Psoas muscle (tissue), 8 donors: ENCODE results near the gene MFSD8. TPM values are rescaled to one million over a fixed set of nuclear protein-coding genes. Genes with fewer than 3 reads are reported as not detected.

ENCODE experiments used
- ATAC-seq, 4 donors: fragments of 200-7000 bp; cut with Tn5 transposase; one replicate each; pipeline ENCODE4 v1.9.1; 2020; ENCODE audit warnings: moderate library complexity in 3 of 4, mild to moderate bottlenecking in 2 of 4
- DNase-seq, 2 donors: peaks; one replicate each; pipeline ENCODE4 v3.0.0-alpha.2; 2020
- H3K27ac ChIP-seq: fragments of 200-600 bp; one replicate; pipeline ENCODE4 v1.8.0; 2022
- H3K27me3 ChIP-seq, 3 donors: fragments of 200-600 bp in 1 of 3; one replicate each; pipeline versions ENCODE4 v1.6.1 to v1.8.0; 2013 to 2022; ENCODE audit warnings: low read length in 2 of 3, mild to moderate bottlenecking in 2 of 3, moderate library complexity in 1 of 3; ENCODE audit not compliant: insufficient read depth in 3 of 3
- H3K36me3 ChIP-seq, 2 donors: fragments of 200-600 bp in 1 of 2; one replicate each; pipeline versions ENCODE4 v1.6.1 to v1.8.0; 2013 to 2022; ENCODE audit warnings: low read depth in 1 of 2, mild to moderate bottlenecking in 1 of 2, moderate library complexity in 1 of 2; ENCODE audit not compliant: insufficient read depth in 1 of 2
- H3K4me1 ChIP-seq: fragments of 200-600 bp; one replicate; pipeline ENCODE4 v1.8.0; 2022
- H3K4me3 ChIP-seq: fragments of 200-600 bp; one replicate; pipeline ENCODE4 v1.8.0; 2022; ENCODE audit warnings: mild to moderate bottlenecking
- H3K9me3 ChIP-seq: fragments of 200-600 bp; one replicate; pipeline ENCODE4 v1.8.0; 2022
- whole genome bisulfite sequencing, 3 donors: extraction: QIAGEN DNeasy Blood & Tissue Kit; methylation state at CpG; one replicate each; pipeline versions ENCODE4 v1.1.6 to v1.1.7; 2013; 5-methylcytosine and 5-hydroxymethylcytosine counted together
- intact Hi-C, 2 donors: fragments of 100-400 bp; cut with DNase I; formaldehyde crosslinking; loops; one replicate each; pipeline versions ENCODE4 v1.11.0 to v1.14.2; 2022
- polyA plus RNA-seq, 3 donors: library from polyadenylated mRNA; stranded (reverse); fragments of 200-250 nt; gene quantifications; one replicate each; pipeline ENCODE4 v1.2.3, GENCODE V29; 2013
- total RNA-seq, 4 donors: library from RNA; stranded (reverse); fragmentation: NEBNext Ultra II Directional in 2 of 4; extraction: Animal tissue kit (Norgen Biotek cat#: 25700) in 2 of 4; gene quantifications; one replicate each; pipeline versions ENCODE4 v1.2.1 to v1.2.4, GENCODE V29; 2021 to 2023
- TF ChIP-seq, protein P1 (sequence below): fragments of 200-600 bp; IDR thresholded peaks from one replicate; pipeline ENCODE4 v1.8.0; 2022; ENCODE audit warnings: antibody characterized with exemption
- donor health status: healthy with polysubstance abuse.
- donor health status: DM: no; HTN: no; CAD: no; lungs with moderate emphysema.
- donor health status: Bipolar disorder and iron deficiency.
- donor health status: healthy.
- donor health status: DM: yes; HTN: yes; CAD: no.
- donor health status: DM: no; HTN: no; CAD: no.
- donor health status: DM: no; HTN: no; CAD: no.
- donor health status: DM: yes; HTN: yes; CAD: no.

MFSD8 gene
- total and polyA plus RNA-seq, 7 donors, result 3.7 to 10.9 (median 6.5) TPM

DNA sequence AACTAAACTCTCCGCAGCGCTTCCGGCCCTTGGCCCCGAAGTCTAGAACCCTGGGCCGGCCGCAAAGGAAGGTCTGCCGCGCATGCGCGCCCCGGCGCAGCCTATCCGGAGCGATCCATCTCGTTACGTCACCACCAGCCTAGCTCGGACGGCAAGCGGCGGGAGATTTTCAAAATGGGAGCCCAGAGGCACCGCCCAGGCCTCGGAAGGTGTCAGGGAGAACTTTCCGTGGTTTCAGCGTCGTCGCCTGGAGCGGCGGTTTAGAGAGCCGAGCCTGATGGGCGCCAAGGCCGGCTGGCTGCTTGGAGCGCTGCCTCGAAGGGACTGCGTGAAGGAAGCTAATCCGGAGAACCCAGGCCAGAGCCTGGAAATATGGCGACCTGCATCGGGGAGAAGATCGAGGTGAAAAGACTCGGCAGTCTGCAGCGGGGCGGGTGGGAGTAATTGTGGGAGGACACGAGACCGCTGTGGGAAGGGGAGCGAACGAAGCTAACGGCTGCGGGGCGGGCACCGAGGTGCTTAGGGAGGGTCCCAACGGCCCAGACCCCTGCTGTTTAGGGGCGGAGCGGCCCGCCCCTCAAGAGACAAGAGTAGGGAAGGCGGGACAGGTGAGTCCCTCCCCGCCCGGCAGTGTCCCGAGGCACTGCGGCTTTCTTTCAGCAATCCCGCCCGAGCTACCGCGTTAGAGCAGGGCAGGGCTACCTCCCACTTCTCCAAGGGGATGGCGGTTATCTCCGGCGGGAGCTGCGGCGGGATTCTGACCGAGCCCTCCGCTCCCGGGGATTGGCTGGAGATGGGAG, 84.0 kb downstream of the MFSD8 start, which contains the start of gene PLK4:
TSS of gene PLK4 (plus strand) at position 131 of the 800 bp plus-strand sequence. CDS start at position 373, 242 bp downstream.
- Histone ChIP-seq H3K36me3 (no peaks in the 10 kb centered on the region), H3K27ac (peak within 1 kb of the TSS; percentile 37), H3K4me3 (peak within 1 kb of the TSS; percentile 80), H3K4me1 (peaks cover 5% of the 10 kb centered on the region), H3K27me3 (no peaks in the 10 kb centered on the region), H3K9me3 (no peaks in the 10 kb centered on the region)
- ATAC-seq, result peak; percentile 94 to 100 (median 99)
- TF ChIP-seq, protein P1, sequence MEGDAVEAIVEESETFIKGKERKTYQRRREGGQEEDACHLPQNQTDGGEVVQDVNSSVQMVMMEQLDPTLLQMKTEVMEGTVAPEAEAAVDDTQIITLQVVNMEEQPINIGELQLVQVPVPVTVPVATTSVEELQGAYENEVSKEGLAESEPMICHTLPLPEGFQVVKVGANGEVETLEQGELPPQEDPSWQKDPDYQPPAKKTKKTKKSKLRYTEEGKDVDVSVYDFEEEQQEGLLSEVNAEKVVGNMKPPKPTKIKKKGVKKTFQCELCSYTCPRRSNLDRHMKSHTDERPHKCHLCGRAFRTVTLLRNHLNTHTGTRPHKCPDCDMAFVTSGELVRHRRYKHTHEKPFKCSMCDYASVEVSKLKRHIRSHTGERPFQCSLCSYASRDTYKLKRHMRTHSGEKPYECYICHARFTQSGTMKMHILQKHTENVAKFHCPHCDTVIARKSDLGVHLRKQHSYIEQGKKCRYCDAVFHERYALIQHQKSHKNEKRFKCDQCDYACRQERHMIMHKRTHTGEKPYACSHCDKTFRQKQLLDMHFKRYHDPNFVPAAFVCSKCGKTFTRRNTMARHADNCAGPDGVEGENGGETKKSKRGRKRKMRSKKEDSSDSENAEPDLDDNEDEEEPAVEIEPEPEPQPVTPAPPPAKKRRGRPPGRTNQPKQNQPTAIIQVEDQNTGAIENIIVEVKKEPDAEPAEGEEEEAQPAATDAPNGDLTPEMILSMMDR, result no peak
- WGBS, 3 donors, result 0% methylated on average over 62 to 70 of the region's 70 CpGs
- intact Hi-C loops, result loop anchor here in 1 of 2 donors (10.0 kb wide), 1 partner anchor 84 kb away; the partner anchor contains the start of genes ABHD18 and MFSD8
- DNase-seq, result peak; percentile 92 to 95

DNA sequence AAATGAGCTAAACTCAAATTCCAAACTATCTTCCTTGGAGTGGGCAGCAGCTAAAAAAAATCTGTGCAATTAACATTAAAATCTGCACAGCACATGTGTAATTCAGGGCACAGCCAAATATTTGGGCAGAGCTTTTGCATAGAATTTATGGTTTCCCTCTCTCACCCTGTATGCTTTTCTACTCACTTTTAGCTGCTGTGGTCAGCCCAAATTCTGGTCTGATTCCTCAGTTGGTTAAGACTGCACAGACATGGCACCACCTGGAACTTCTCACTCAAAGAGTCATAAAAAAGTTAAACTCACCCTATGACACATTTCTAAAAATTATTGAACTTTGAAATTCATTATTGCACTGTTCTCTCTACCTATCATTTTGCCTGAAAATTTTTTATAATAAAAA, 89.2 kb downstream of the MFSD8 start:
- intact Hi-C loops, result loop anchor here in 1 of 2 donors (10.0 kb wide), 1 partner anchor 91 kb away; the partner anchor contains the start of gene HSPA4L
- TF ChIP-seq, protein P1, result no peak
- peaks cover 5% of the 10 kb centered on the region for H3K4me1 ChIP-seq
- ATAC-seq, result no peak
- H3K27ac ChIP-seq, result no peak overlapping the region
- no peaks in the 10 kb centered on the region for H3K36me3 ChIP-seq
- no peaks in the 10 kb centered on the region for H3K9me3 ChIP-seq
- DNase-seq, result no peak
- H3K27me3 ChIP-seq, result no peaks in the 10 kb centered on the region
- no peak overlapping the region for H3K4me3 ChIP-seq

DNA sequence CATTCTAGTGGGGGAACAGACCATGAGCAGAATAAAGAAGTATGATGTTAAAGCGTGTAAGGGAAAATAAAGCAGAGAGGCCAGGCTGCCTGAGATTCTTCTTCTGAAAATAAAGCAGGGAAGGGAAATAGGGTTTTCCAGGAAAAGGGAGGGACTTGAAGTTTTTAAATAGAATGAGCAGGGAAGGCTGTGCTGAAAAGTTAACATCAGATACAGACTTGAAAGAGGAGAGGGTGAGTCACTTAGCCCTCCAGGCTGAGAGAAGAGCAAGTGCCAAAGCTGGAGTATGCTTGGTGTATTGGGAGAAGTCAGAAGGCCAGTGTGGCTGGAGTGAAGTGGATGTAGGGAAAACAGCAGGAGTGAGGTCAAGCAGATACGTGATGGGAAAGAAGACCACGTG, 94.3 kb downstream of the MFSD8 start:
- H3K36me3 ChIP-seq, result no peaks in the 10 kb centered on the region
- no peak overlapping the region for H3K4me3 ChIP-seq
- no peaks in the 10 kb centered on the region for H3K4me1 ChIP-seq
- no peak for ATAC-seq
- TF ChIP-seq, protein P1, result no peak
- WGBS, 3 donors, result 49 to 54% (median 53%) methylated on average over 3 of the region's 3 CpGs
- intact Hi-C loops, result loop anchor here in 1 of 2 donors (10.0 kb wide), 1 partner anchor 86 kb away; the partner anchor contains the start of gene HSPA4L
- DNase-seq, result no peak
- peak overlapping the region; percentile 25 for H3K27ac ChIP-seq
- no peaks in the 10 kb centered on the region for H3K27me3 ChIP-seq
- no peaks in the 10 kb centered on the region for H3K9me3 ChIP-seq

DNA sequence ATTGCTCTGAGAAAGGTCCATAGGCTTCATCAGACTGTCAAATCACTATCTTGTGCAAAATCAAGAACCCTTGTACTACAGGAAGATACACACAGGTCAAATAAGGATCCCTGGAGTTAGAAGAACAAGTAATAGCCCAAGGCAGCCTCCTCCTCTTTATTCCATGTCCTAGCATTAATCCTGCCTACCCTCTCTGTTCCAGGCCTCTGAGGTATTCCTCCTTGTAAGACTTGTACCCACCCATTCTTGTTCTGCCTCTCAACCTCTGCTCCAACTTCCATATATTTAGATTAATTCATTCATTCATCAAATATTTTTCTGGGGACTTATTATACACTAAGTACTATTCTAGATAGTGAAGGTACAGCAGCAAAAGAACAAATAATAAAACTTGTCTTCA, 94.7 kb downstream of the MFSD8 start:
- no peak overlapping the region for H3K4me3 ChIP-seq
- TF ChIP-seq, protein P1, result no peak
- DNase-seq (no peak), ATAC-seq (no peak)
- no peaks in the 10 kb centered on the region for H3K27me3 ChIP-seq
- H3K9me3 ChIP-seq, result no peaks in the 10 kb centered on the region
- H3K36me3 ChIP-seq, result no peaks in the 10 kb centered on the region
- intact Hi-C loops, result loop anchor here in 1 of 2 donors (10.0 kb wide), 1 partner anchor 85 kb away; the partner anchor contains the start of gene HSPA4L
- H3K4me1 ChIP-seq, result no peaks in the 10 kb centered on the region
- H3K27ac ChIP-seq, result no peak overlapping the region
